Measurements from ENCODE around the gene TEX13D. TPM values are rescaled to one million over a fixed set of nuclear protein-coding genes. Genes with fewer than 3 reads are reported as not detected.
A peak's percentile ranks its signal among the peaks of the same experiment; 100 is the strongest.

Gene TEX13D
- total RNA-seq, 3 donors from 2014 or later (not counting 1 experiment from before 2014, with no cell fraction given): 0.32 TPM; not detected in 2

DNA sequence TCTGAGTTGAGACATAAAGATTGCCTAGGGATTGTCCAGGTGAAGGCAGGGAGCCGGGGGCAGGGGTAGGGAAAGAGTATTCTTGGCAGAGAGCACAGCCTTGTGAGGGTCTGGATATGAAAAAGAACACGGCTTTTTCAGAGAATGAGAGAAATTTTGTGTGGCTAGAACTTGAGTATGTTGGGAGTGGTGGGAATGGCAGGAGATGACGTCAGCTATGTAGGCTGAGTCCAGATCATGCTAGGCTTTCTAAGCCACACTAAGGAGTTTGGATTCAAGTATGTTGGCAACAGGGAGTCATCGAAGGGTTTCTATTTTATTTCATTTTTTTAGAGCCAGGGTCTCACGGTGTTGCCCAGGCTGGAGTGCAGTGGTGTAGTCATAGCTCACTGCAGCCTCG is 53.9 kb downstream of the TEX13D start:
- H3K4me3 Mint-ChIP-seq: no peak overlapping the region
- intact Hi-C loops (cut with micrococcal nuclease): no loop called here
- Histone ChIP-seq H3K36me3 (ENCODE audit: control insufficient read depth, insufficient read depth, low read length) (peaks cover 12% of the 10 kb centered on the region), H3K27me3 (ENCODE audit: control insufficient read depth, insufficient read depth, low read length) (no peaks in the 10 kb centered on the region), H3K4me3 (ENCODE audit: low read length) (no peak overlapping the region), H3K9me3 (ENCODE audit: control insufficient read depth, insufficient read depth, low read length) (no peaks in the 10 kb centered on the region), H3K27ac (ENCODE audit: low read length) (no peak overlapping the region), H3K4me1 (ENCODE audit: control insufficient read depth, insufficient read depth, low read length) (peaks cover 8% of the 10 kb centered on the region)
- H3K27ac Mint-ChIP-seq: peak overlapping the region in 1 of 2 donors; percentile 70
- H3K9me3 Mint-ChIP-seq: no peaks in the 10 kb centered on the region
- H3K36me3 Mint-ChIP-seq: no peaks in the 10 kb centered on the region
- no peaks in the 10 kb centered on the region for H3K27me3 Mint-ChIP-seq (ENCODE audit: low read depth in 2 of 2)
- 79% methylated on average over 5 of the region's 6 CpGs for WGBS (ENCODE audit: insufficient coverage)
- no peak for TF ChIP-seq CTCF (IDR thresholded peaks at IDR 0.05)
- H3K4me1 Mint-ChIP-seq: peaks cover 6 to 12% of the 10 kb centered on the region in 2 donors
- DNase-seq (no peak), ATAC-seq (no peak)

Other genes starting within 250 kb of the TEX13D start
- gene SH2D1A, start 13.9 kb downstream of the TEX13D start, total RNA-seq: 10 to 100 TPM; 58.4 to 73.6 (median 62.2) TPM